ENCODE measurements around the gene SGMS1.

- TF ChIP-seq OSR1 (CRISPR knock-in tag; IDR thresholded peaks at IDR 0.05) (no peak), TCF4 (CRISPR knock-in tag; IDR thresholded peaks at IDR 0.05; ENCODE audit: borderline replicate concordance) (no peak), ZNF8 (CRISPR knock-in tag; IDR thresholded peaks at IDR 0.05) (no peak), ARNTL (CRISPR knock-in tag; IDR thresholded peaks at IDR 0.05; ENCODE audit: borderline replicate concordance, low read depth) (no peak), RARB (CRISPR knock-in tag; IDR thresholded peaks at IDR 0.05) (no peak), PATZ1 (CRISPR knock-in tag; IDR thresholded peaks at IDR 0.05; ENCODE audit: borderline replicate concordance) (no peak), GLIS3 (CRISPR knock-in tag; IDR thresholded peaks at IDR 0.05) (no peak), TOX (CRISPR knock-in tag; IDR thresholded peaks at IDR 0.05; ENCODE audit: borderline replicate concordance) (no peak), ZFP3 (CRISPR knock-in tag; IDR thresholded peaks at IDR 0.05) (no peak), ESRRG (CRISPR knock-in tag; IDR thresholded peaks at IDR 0.05) (no peak)
- TF ChIP-seq, protein P1, sequence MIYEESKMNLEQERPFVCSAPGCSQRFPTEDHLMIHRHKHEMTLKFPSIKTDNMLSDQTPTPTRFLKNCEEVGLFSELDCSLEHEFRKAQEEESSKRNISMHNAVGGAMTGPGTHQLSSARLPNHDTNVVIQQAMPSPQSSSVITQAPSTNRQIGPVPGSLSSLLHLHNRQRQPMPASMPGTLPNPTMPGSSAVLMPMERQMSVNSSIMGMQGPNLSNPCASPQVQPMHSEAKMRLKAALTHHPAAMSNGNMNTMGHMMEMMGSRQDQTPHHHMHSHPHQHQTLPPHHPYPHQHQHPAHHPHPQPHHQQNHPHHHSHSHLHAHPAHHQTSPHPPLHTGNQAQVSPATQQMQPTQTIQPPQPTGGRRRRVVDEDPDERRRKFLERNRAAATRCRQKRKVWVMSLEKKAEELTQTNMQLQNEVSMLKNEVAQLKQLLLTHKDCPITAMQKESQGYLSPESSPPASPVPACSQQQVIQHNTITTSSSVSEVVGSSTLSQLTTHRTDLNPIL (CRISPR knock-in tag; IDR thresholded peaks at IDR 0.05; ENCODE audit: low read depth): no peak
- TF ChIP-seq, protein P2, sequence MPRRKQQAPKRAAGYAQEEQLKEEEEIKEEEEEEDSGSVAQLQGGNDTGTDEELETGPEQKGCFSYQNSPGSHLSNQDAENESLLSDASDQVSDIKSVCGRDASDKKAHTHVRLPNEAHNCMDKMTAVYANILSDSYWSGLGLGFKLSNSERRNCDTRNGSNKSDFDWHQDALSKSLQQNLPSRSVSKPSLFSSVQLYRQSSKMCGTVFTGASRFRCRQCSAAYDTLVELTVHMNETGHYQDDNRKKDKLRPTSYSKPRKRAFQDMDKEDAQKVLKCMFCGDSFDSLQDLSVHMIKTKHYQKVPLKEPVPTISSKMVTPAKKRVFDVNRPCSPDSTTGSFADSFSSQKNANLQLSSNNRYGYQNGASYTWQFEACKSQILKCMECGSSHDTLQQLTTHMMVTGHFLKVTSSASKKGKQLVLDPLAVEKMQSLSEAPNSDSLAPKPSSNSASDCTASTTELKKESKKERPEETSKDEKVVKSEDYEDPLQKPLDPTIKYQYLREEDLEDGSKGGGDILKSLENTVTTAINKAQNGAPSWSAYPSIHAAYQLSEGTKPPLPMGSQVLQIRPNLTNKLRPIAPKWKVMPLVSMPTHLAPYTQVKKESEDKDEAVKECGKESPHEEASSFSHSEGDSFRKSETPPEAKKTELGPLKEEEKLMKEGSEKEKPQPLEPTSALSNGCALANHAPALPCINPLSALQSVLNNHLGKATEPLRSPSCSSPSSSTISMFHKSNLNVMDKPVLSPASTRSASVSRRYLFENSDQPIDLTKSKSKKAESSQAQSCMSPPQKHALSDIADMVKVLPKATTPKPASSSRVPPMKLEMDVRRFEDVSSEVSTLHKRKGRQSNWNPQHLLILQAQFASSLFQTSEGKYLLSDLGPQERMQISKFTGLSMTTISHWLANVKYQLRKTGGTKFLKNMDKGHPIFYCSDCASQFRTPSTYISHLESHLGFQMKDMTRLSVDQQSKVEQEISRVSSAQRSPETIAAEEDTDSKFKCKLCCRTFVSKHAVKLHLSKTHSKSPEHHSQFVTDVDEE (CRISPR knock-in tag; IDR thresholded peaks at IDR 0.05): no peak
- TF ChIP-seq, protein P3, sequence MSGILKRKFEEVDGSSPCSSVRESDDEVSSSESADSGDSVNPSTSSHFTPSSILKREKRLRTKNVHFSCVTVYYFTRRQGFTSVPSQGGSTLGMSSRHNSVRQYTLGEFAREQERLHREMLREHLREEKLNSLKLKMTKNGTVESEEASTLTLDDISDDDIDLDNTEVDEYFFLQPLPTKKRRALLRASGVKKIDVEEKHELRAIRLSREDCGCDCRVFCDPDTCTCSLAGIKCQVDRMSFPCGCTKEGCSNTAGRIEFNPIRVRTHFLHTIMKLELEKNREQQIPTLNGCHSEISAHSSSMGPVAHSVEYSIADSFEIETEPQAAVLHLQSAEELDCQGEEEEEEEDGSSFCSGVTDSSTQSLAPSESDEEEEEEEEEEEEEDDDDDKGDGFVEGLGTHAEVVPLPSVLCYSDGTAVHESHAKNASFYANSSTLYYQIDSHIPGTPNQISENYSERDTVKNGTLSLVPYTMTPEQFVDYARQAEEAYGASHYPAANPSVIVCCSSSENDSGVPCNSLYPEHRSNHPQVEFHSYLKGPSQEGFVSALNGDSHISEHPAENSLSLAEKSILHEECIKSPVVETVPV (CRISPR knock-in tag; IDR thresholded peaks at IDR 0.05): no peak
Observed at GRCh38 chr10:50561816-50562215, 61.9 kb downstream of the SGMS1 start.

Measured in SK-N-SH treated with all-trans-retinoic acid at 6 μM for 48 hours (cell line).